ENCODE data around the gene KRT74. TPM values are rescaled to one million over a fixed set of nuclear protein-coding genes. Genes with fewer than 3 reads are reported as not detected.

Gene KRT74
- total RNA-seq, 4 donors from 2014 or later = not detected

GRCh38 chr12:52613384-52614030 is 39.9 kb upstream of the KRT74 start:
- TF ChIP-seq POLR2A (IDR thresholded peaks at IDR 0.05) = no peak
- TF ChIP-seq CTCF (IDR thresholded peaks at IDR 0.05 in 4 of 5, conservative IDR thresholded peaks at IDR 0.05 in 1 of 5) = no peak
- ATAC-seq = no peak
- in situ Hi-C loops (cut with MboI; ENCODE audit: low sequenced_read_pairs in 4 of 4) (no loop called here), intact Hi-C loops (cut with DNase I; ENCODE audit: low total_unique reads) (no loop called here)
- Histone ChIP-seq H3K36me3 (no peaks in the 10 kb centered on the region), H3K27ac (no peak overlapping the region), H3K4me1 (no peaks in the 10 kb centered on the region), H3K9me3 (no peaks in the 10 kb centered on the region), H3K4me3 (no peak overlapping the region), H3K27me3 (peaks cover 0 to 9% (median 2%) of the 10 kb centered on the region in 3 donors)
- DNase-seq = no peak

GRCh38 chr12:52612431-52613383 is 39.1 kb upstream of the KRT74 start:
- no peaks in the 10 kb centered on the region for H3K4me1 ChIP-seq
- DNase-seq (no peak), ATAC-seq (no peak)
- H3K27me3 ChIP-seq = peaks cover 0 to 9% (median 2%) of the 10 kb centered on the region in 3 donors
- in situ Hi-C loops (cut with MboI; ENCODE audit: low sequenced_read_pairs in 4 of 4) = no loop called here
- no peak overlapping the region for H3K27ac ChIP-seq
- H3K4me3 ChIP-seq = no peak overlapping the region
- no peaks in the 10 kb centered on the region for H3K36me3 ChIP-seq
- TF ChIP-seq CTCF (IDR thresholded peaks at IDR 0.05 in 4 of 5, conservative IDR thresholded peaks at IDR 0.05 in 1 of 5) (no peak), POLR2A (IDR thresholded peaks at IDR 0.05) (no peak)
- no peaks in the 10 kb centered on the region for H3K9me3 ChIP-seq
- intact Hi-C loops (cut with DNase I; ENCODE audit: low total_unique reads) = no loop called here

GRCh38 chr12:52611080-52611468 is 37.4 kb upstream of the KRT74 start:
- no peak for TF ChIP-seq CTCF (IDR thresholded peaks at IDR 0.05 in 4 of 5, conservative IDR thresholded peaks at IDR 0.05 in 1 of 5)
- TF ChIP-seq POLR2A (IDR thresholded peaks at IDR 0.05) = no peak
- no peak overlapping the region for H3K27ac ChIP-seq
- no peaks in the 10 kb centered on the region for H3K36me3 ChIP-seq
- peaks cover 0 to 9% (median 2%) of the 10 kb centered on the region in 3 donors for H3K27me3 ChIP-seq
- ATAC-seq = no peak
- no peaks in the 10 kb centered on the region for H3K4me1 ChIP-seq
- intact Hi-C loops (cut with DNase I; ENCODE audit: low total_unique reads) = no loop called here
- in situ Hi-C loops (cut with MboI; ENCODE audit: low sequenced_read_pairs in 4 of 4) = no loop called here
- H3K9me3 ChIP-seq = no peaks in the 10 kb centered on the region
- H3K4me3 ChIP-seq = no peak overlapping the region
- no peak for DNase-seq

- Histone ChIP-seq H3K27ac (no peak overlapping the region), H3K9me3 (no peaks in the 10 kb centered on the region), H3K4me3 (no peak overlapping the region), H3K27me3 (peaks cover 0 to 7% (median 2%) of the 10 kb centered on the region in 3 donors), H3K36me3 (no peaks in the 10 kb centered on the region), H3K4me1 (no peaks in the 10 kb centered on the region)
- intact Hi-C loops (cut with DNase I; ENCODE audit: low total_unique reads) (no loop called here), in situ Hi-C loops (cut with MboI; ENCODE audit: low sequenced_read_pairs in 4 of 4) (no loop called here)
- no peak for TF ChIP-seq CTCF (IDR thresholded peaks at IDR 0.05 in 4 of 5, conservative IDR thresholded peaks at IDR 0.05 in 1 of 5)
- TF ChIP-seq POLR2A (IDR thresholded peaks at IDR 0.05) = no peak
- DNase-seq (no peak), ATAC-seq (no peak)
Observed at GRCh38 chr12:52608826-52609630, 35.4 kb upstream of the KRT74 start.
